ENCODE data around the gene REX1BD. TPM values are rescaled to one million over a fixed set of nuclear protein-coding genes. Genes with fewer than 3 reads are reported as not detected.

The REX1BD gene
- total and polyA plus RNA-seq, 2 of the 8 experiments (the other 6 are each of a cell fraction or from before 2014, with no cell fraction given): 56.8 to 62.7 TPM

DNA sequence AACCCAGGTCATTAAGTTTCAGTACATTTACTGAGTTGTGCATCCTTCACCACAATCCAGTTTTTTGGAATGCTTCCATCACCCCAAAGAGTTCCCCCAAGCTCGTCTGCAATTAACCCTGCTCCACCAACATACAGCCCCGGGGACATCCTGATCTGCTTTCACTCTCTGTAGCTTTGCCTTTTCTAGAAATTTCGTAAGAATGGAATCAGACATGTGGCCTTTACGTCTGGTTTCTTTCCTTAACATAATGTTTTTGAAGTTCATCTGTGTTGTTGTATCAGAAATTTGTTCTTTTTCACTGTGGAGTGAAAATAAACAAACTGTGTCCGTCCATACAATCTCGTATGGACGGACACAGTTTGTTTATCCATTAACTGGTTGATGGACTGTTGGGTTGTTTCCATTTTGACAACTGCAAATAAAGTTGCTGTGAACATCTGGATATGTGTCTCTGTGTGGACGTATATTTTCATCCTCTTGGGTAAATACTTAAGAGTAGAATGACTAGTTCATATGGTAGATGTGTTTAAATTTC is 51.2 kb downstream of the REX1BD start:
- H4K5ac ChIP-seq (ENCODE audit: insufficient read length, low read depth, low read length): no peak overlapping the region
- no peak overlapping the region for H3K56ac ChIP-seq (replicated peaks; ENCODE audit: insufficient read length, low read depth, low read length)
- ChIA-PET CTCF (ENCODE audit: partially characterized antibody) (interaction anchor here (0.6 to 1.3 kb wide), 6 partner anchors 9 to 275 kb away, joined by 3 to 5 read pairs (median 3); no protein-coding TSS in a partner anchor), POLR2A (ENCODE audit: partially characterized antibody) (interaction anchor here (0.6 to 1.3 kb wide), 5 partner anchors 8 to 18 kb away, joined by 3 to 5 read pairs (median 3); no protein-coding TSS in a partner anchor)
- H2AK5ac ChIP-seq (ENCODE audit: low read depth, low read length): no peak overlapping the region
- H2AFZ ChIP-seq (ENCODE audit: low read length): no peak overlapping the region
- H3K36me3 ChIP-seq (ENCODE audit: control insufficient read depth in 2 of 4, insufficient read depth in 4 of 4, low read length in 3 of 4): no peaks in the 10 kb centered on the region
- H3K23me2 ChIP-seq (ENCODE audit: low read depth, low read length): peaks cover 8% of the 10 kb centered on the region; the same call in 1 of the 2 replicates
- no peak for DNase-seq (ENCODE audit: low read depth in 1 of 2, low spot score in 2 of 2)
- H3K4me3 ChIP-seq (ENCODE audit: extremely low read depth in 1 of 4, insufficient read depth in 2 of 4, low read depth in 3 of 4, low read length in 4 of 4): no peak overlapping the region
- no peak overlapping the region for H2BK15ac ChIP-seq (ENCODE audit: low read length)
- H2BK5ac ChIP-seq (ENCODE audit: low read depth, low read length): no peak overlapping the region
- no peak overlapping the region for H3K4me2 ChIP-seq (ENCODE audit: insufficient read depth in 1 of 2, low read depth in 2 of 2, low read length in 2 of 2)
- H3K27me3 ChIP-seq (replicated peaks in 1 of 4; ENCODE audit: control insufficient read depth in 3 of 4, extremely low read depth in 1 of 4, insufficient read depth in 3 of 4, low read length in 3 of 4): peaks cover 0 to 8% (median 4%) of the 10 kb centered on the region in 4 experiments; a peak in 4 of 7 replicates
- H3K9ac ChIP-seq (replicated peaks in 1 of 4; ENCODE audit: extremely low read depth in 1 of 4, low read depth in 3 of 4, low read length in 3 of 4): no peak overlapping the region
- WGBS, 2 experiments (ENCODE audit: extremely low coverage in 1 of 2, insufficient coverage in 1 of 2, insufficient read length in 1 of 2, insufficient replicate concordance in 2 of 2, low coverage in 1 of 2, low lambda C conversion rate in 2 of 2, missing lambda C conversion rate in 1 of 2): 87% methylated on average over 8 of the region's 8 CpGs; no CpG with 5 or more reads in 1 of the 2 experiments
- no peak for FAIRE-seq
- no peak overlapping the region for H3K23ac ChIP-seq (ENCODE audit: insufficient read length)
- H2BK120ac ChIP-seq (replicated peaks; ENCODE audit: low read depth, low read length): no peak overlapping the region
- peaks cover 0 to 9% of the 10 kb centered on the region in 2 experiments for H4K20me1 ChIP-seq (replicated peaks in 1 of 2; ENCODE audit: control insufficient read depth in 1 of 2, insufficient read depth in 2 of 2, low read length in 2 of 2)
- no peak overlapping the region for H3K18ac ChIP-seq (ENCODE audit: extremely low read depth, low read length)
- no peaks in the 10 kb centered on the region for H3K9me3 ChIP-seq (ENCODE audit: insufficient read depth in 2 of 2, low read depth in 1 of 2, low read length in 1 of 2)
- H3K27ac ChIP-seq (ENCODE audit: low read depth, low read length): no peak overlapping the region
- no peak overlapping the region for H3K14ac ChIP-seq (ENCODE audit: insufficient read length)
- H2BK20ac ChIP-seq (ENCODE audit: low read length): no peak overlapping the region
- H3K4ac ChIP-seq (replicated peaks; ENCODE audit: insufficient read length, low read depth, low read length): no peak overlapping the region
- H4K8ac ChIP-seq (ENCODE audit: extremely low read depth, insufficient read depth, low read length): no peak overlapping the region
- peaks cover 4 to 14% (median 6%) of the 10 kb centered on the region in 4 experiments for H3K4me1 ChIP-seq (replicated peaks in 1 of 4; ENCODE audit: control insufficient read depth in 3 of 4, insufficient read depth in 4 of 4, low read length in 3 of 4)
- H3K79me2 ChIP-seq (ENCODE audit: control insufficient read depth in 1 of 2, insufficient read depth in 2 of 2, low read length in 2 of 2): peaks cover 4 to 10% of the 10 kb centered on the region in 2 experiments
- H4K91ac ChIP-seq (replicated peaks; ENCODE audit: insufficient read length, low read length): no peak overlapping the region
- peaks cover 10% of the 10 kb centered on the region for H3K79me1 ChIP-seq (ENCODE audit: low read depth, low read length)
- no peak overlapping the region for H2BK12ac ChIP-seq (ENCODE audit: low read depth, low read length)
- TF ChIP-seq CHD2 (IDR thresholded peaks at IDR 0.05; ENCODE audit: low read length): no peak
- TF ChIP-seq HDAC2 (IDR thresholded peaks at IDR 0.05; ENCODE audit: borderline replicate concordance in 1 of 2, low read depth in 2 of 2, low read length in 2 of 2): no peak
- TF ChIP-seq RAD21 (IDR thresholded peaks at IDR 0.05 in 1 of 2, conservative IDR thresholded peaks at IDR 0.05 in 1 of 2; ENCODE audit: low read depth in 2 of 2, low read length in 2 of 2): no peak
- TF ChIP-seq NANOG (IDR thresholded peaks at IDR 0.05; ENCODE audit: insufficient read depth, low read depth, low read length, poor library complexity, severe bottlenecking): no peak
- no peak for TF ChIP-seq SP4 (IDR thresholded peaks at IDR 0.05; ENCODE audit: low read length)
- no peak for TF ChIP-seq ASH2L (IDR thresholded peaks at IDR 0.05; ENCODE audit: low read length)
- no peak for TF ChIP-seq SIN3A (conservative IDR thresholded peaks at IDR 0.05 in 1 of 2, IDR thresholded peaks at IDR 0.05 in 1 of 2; ENCODE audit: low read depth in 1 of 2, low read length in 2 of 2)
- no peak for TF ChIP-seq CREB1 (IDR thresholded peaks at IDR 0.05)
- TF ChIP-seq NRF1 (IDR thresholded peaks at IDR 0.05; ENCODE audit: low read depth, low read length): no peak
- TF ChIP-seq PHF8 (conservative IDR thresholded peaks at IDR 0.05; ENCODE audit: low read depth, low read length): no peak
- no peak for TF ChIP-seq SIX5 (IDR thresholded peaks at IDR 0.05; ENCODE audit: low read depth, low read length)
- TF ChIP-seq EP300 (IDR thresholded peaks at IDR 0.05; ENCODE audit: borderline replicate concordance in 1 of 2, low read depth in 2 of 2, low read length in 2 of 2): no peak
- TF ChIP-seq JUND (IDR thresholded peaks at IDR 0.05; ENCODE audit: low read length): no peak
